OCI-M2 (cell line): Measurements from ENCODE around the gene APP.

Experiments
- DNase-seq: peaks from one replicate; lab custom pipeline; 2025; ENCODE audit not compliant: unreplicated experiment; lab: John Stamatoyannopoulos, UW

Gene APP

GRCh38 chr21:25910809-25911208 is 259.8 kb downstream of the APP start:
- no peak for DNase-seq

GRCh38 chr21:25909341-25909740 is 261.2 kb downstream of the APP start:
- DNase-seq: no peak

- no peak for DNase-seq
Measured at GRCh38 chr21:25908495-25908894, 262.1 kb downstream of the APP start.

GRCh38 chr21:25907573-25908275 is 262.8 kb downstream of the APP start:
- DNase-seq: no peak

GRCh38 chr21:25906587-25906986 is 264.0 kb downstream of the APP start:
- DNase-seq: no peak

GRCh38 chr21:25905126-25905525 is 265.4 kb downstream of the APP start:
- DNase-seq: no peak

DNA sequence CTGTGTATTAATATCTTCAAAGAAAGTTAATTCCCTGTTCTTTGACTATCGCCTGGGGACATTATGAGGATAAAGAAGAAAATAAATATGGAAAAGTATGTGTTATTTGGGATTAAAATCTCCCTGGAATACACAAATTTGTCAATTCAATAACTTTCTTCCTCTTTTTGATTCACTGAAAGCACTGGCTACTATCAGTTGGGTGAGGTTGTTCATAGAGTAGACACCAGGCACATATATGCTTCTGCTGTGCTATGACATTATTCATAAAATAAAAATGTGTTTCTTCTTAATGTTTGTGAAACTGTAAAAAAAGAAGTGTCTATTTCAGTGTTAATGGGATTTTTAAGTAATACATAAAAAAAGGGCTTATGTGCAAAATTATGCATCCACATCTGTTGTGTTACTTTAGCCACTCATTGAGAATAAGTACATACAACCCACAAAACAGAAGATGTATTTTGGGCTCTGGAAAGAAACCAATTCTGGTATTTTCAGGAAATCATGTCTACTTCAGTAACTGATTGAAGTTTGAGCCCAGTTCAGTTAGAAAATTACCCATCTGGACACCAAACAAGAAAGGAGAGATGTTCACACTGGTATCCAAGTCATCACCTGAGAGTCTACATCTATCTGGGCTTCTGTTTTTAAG is 266.4 kb downstream of the APP start:
- no peak for DNase-seq

- DNase-seq: no peak
Measured at GRCh38 chr21:25903607-25904006, 267.0 kb downstream of the APP start.

DNA sequence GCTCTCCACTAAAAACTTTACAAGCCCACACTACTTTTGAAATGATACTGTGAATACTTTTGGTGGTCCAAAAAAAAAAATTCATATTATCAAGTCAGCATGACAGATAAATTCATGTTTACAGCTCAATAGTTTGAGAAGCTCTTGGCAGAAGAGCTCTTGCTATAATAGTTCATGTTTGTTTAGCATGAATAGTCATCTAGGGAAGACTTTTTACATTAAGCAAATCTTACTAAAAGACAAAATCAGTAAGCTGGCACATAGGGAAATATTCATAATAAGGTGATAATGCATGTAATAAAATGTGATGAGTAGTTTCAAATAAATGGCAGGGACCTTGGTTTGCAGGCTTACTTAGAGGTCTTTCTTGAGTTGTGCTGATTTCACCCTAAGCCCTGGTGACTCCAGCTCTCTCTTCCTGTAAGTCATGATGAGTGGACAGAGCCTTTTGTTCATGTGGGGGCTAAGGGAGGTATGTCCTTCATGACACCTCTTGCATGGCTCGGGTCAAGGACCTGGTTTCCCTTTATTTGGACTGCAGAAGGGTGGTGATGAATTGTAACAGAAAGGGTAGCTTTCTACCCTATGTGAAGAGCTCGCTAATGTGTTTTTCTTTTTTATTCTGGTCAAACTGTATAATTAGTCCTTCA is 269.1 kb downstream of the APP start:
- no peak for DNase-seq

- DNase-seq: no peak
Measured at GRCh38 chr21:25898671-25899070, 271.9 kb downstream of the APP start.

DNA sequence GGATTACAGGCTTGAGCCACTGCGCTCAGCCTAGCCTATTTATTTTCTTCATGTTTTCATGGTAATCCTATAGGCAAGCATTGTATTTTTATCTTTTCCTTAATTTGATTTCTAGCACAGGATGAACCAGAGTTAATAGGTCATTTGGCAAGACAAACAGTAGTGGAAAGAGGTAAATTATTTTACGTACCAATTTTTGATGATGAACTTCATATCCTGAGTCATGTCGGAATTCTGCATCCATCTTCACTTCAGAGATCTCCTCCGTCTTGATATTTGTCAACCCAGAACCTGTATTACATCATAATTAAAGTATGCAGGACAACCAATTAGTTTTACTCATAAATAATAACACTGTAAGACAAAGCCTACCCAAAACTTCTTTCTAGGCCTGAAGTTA is 273.2 kb downstream of the APP start:
- no peak for DNase-seq

- DNase-seq: no peak
Measured at GRCh38 chr21:25896501-25897056, 274.0 kb downstream of the APP start.

DNA sequence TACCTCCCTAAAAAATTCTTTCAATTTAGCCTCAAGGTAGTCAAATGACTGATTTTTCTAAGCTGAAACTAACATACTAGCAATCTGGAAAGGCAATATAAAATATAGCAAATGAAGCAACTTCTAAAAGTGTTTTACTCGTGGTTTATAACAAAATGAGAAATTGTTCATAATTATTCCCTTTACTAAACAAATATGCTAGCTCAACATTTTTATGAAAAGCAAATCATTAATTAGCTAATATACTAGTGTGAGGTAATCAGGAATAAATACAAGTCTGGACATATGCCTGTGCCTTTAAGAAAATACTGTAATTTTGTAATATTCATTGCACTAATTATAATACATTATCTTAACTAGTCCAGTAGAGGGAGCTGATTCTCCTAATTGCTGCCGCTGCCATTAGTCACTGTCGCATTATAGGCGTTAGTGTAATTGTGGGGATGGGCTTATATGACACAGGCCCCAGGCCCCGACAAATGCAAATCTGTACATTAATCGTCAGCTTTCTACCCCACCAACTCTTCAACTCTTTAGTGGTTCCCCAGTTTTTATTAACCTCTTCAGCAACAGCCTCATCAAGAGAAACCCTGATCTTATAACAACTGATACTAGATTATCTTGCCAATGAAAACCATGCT is 274.9 kb downstream of the APP start:
- no peak for DNase-seq

DNA sequence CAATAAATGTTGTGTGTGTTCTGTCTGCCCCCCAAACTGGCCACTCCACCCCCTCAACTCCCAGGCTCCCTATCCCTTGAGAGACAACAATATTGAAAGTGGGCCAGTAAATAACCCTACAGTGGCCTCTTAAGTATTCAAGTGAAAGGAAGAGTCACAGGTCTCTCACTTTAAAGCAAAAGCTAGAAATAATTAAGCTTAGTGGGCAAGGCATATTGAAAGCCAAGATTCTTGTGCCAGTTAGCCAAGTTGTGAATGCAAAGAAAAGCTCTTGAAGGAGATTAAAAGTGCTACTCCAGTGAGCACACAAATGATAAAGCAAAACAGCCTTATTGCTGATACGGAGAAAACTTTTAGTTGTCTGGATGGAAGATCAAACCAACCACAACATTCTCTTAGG is 277.4 kb downstream of the APP start:
- no peak for DNase-seq

DNA sequence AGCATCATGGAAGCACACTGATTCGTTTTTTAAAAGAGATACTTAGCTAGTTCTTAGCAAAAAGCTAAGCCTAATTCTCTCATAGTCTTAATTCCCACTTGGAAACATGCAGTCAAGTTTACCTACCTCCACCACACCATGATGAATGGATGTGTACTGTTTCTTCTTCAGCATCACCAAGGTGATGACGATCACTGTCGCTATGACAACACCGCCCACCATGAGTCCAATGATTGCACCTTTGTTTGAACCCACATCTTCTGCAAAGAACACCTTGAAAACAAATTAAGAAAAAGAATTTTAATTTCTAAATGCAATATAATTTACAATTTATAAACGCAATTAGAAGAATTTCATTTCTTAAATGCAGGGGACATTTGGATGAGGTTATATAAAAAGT is 279.0 kb downstream of the APP start:
- DNase-seq: no peak

DNA sequence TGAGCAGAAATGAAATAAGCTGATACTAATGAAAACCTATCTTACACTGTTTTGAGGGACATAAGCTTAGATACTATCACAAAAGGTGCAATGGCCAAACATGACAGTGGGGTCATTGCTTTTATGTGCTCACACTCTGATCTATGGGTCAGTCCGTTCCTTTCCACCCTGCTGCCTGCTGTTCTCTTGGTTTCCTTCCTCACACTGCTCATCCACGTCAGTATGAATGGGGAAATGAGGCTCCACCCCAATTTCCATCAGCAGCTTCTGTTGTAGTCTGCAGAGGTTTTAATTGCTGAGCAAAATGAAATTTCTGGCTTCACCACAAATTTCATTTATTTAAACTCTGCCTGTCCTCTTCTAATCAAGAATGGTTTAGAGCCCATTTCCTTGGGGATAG is 280.6 kb downstream of the APP start:
- DNase-seq: no peak

GRCh38 chr21:25888711-25889110 is 281.9 kb downstream of the APP start:
- no peak for DNase-seq

DNA sequence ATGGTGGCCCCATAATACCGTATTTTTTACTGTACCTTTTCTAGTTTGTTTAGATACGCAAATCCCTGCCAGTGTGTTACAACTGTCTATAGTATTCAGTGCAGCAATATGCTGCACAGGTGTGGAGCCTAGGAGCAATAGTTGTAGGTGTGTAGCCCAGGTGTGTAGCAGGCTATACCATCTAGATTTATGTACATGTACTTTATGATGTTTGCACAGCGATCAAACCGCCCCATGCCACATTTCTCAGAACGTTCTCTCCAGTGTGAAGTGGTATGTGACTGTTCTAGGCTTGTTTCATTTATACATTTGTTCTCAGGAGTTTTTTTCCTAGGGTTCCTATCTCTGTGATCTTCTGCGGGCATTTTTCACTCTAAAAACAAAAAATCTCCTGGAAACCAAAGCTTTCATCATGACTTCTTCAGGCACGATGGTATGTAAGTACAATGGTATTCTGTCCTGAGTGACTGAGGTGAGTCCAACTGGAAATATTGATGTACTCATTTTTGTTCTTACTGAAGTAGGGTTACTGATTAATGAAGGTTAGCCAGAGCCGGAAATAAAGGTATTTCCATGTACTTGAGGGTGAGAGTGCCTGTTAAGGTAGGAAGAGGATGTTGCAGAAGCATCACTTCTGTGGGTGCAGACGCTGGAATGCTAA is 282.8 kb downstream of the APP start:
- DNase-seq: no peak

DNA sequence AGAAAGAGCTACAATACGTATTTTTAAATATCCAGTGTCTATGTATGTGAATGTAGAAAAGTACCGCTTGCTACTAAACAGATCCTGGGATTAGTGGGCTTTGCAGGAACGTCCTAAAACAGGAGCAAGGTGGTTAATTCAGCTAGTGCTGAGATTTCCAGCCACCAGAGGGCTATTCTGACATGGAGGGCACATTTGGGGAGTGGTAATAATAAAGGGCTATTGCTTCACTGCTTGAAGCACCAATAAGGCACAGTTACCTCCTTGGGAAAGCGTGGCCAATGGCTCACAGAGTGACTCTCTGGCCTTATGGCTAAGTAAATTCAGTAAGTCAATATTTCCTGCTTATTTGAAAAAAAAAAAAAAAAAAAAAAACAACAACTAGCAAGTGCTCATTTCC is 283.4 kb downstream of the APP start:
- DNase-seq: no peak

GRCh38 chr21:25885880-25886279 is 284.7 kb downstream of the APP start:
- DNase-seq: no peak

- no peak for DNase-seq
Measured at GRCh38 chr21:25885405-25885804, 285.2 kb downstream of the APP start.
